GM12878 (cell line): ENCODE measurements around the gene DNAJC5. TPM values are rescaled to one million over a fixed set of nuclear protein-coding genes. Genes with fewer than 3 reads are reported as not detected.

Experiments
- ATAC-seq: fragments of 200-7000 bp; cut with Tn5 transposase; 3 replicates; pipeline ENCODE4 v1.9.1; 2020; ENCODE audit warnings: mild to moderate bottlenecking, moderate library complexity
- BruUV-seq: library from RNA; stranded (reverse); fragments of 400-500 nt; replicated peaks from 2 replicates; lab custom pipeline; 2021; lab: Mats Ljungman, UMichigan
- CTCF ChIA-PET: fragments of 300-600 bp; sonication (Branson Sonifier 250); formaldehyde crosslinking; extraction: SDS; loops from one replicate; lab custom pipeline; 2021; ENCODE audit warnings: inconsistent platforms; lab: Yijun Ruan, JAX
- POLR2A ChIA-PET: fragments of 350-600 bp; formaldehyde crosslinking; extraction: SDS; loops from one replicate; lab custom pipeline; 2021; ENCODE audit warnings: inconsistent platforms; lab: Charles Lee
- RAD21 ChIA-PET: fragments of 300-600 bp; sonication (Branson Sonifier 250); formaldehyde crosslinking; loops from one replicate; lab custom pipeline; 2023; ENCODE audit warnings: antibody characterized with exemption; ENCODE audit not compliant: unreplicated experiment; lab: Charles Lee
- SMC1A ChIA-PET: fragments of 300-600 bp; sonication (Branson Sonifier 250); formaldehyde crosslinking; loops from one replicate; lab custom pipeline; 2023; ENCODE audit not compliant: unreplicated experiment, uncharacterized antibody; lab: Charles Lee
- DNase-seq: peaks from one replicate; pipeline ENCODE4 v3.0.0-alpha.2; 2011; ENCODE audit warnings: low read depth, low spot score
- FAIRE-seq: peaks from 3 replicates; lab custom pipeline; 2011; peaks lifted over from hg19 to GRCh38; lab: Jason Lieb, UNC
- H2AFZ ChIP-seq: 2 replicates; pipeline ENCODE4 v1.6.0; 2011; ENCODE audit warnings: low read depth, low read length, control low read depth; ENCODE audit not compliant: control insufficient read depth
- H3K27ac ChIP-seq: 2 replicates; pipeline ENCODE4 v1.5.1; 2011; ENCODE audit warnings: control low read depth; ENCODE audit not compliant: control insufficient read depth, insufficient read depth
- H3K27me3 ChIP-seq, 2 experiments: replicated peaks in 1 of 2; 2 replicates each; pipeline versions ENCODE4 v1.6.0 to v1.6.1; 2011; ENCODE audit warnings: low read length in 1 of 2; ENCODE audit not compliant: control insufficient read depth in 2 of 2, insufficient read depth in 2 of 2
- H3K36me3 ChIP-seq, 2 experiments: 2 replicates each; pipeline ENCODE4 v1.5.1; 2011; ENCODE audit warnings: low read length in 1 of 2; ENCODE audit not compliant: control insufficient read depth in 2 of 2, insufficient read depth in 2 of 2
- H3K4me1 ChIP-seq: 2 replicates; pipeline ENCODE4 v1.6.1; 2011; ENCODE audit warnings: mild to moderate bottlenecking, low read length, moderate library complexity, mixed read lengths; ENCODE audit not compliant: control insufficient read depth, insufficient read depth
- H3K4me2 ChIP-seq: 2 replicates; pipeline ENCODE4 v1.6.0; 2011; ENCODE audit warnings: control low read depth; ENCODE audit not compliant: control insufficient read depth, insufficient read depth
- H3K4me3 ChIP-seq: fragments of 200-600 bp; sonication (generic); 2 replicates; pipeline ENCODE4 v1.5.1; 2016
- H3K79me2 ChIP-seq: 2 replicates; pipeline ENCODE4 v1.6.0; 2011; ENCODE audit warnings: low read length; ENCODE audit not compliant: control insufficient read depth, insufficient read depth
- H3K9ac ChIP-seq: 2 replicates; pipeline ENCODE4 v1.8.0; 2011; ENCODE audit warnings: low read length, control low read depth, mixed read lengths; ENCODE audit not compliant: control insufficient read depth, insufficient read depth
- H3K9me3 ChIP-seq: replicated peaks from 3 replicates; pipeline ENCODE4 v1.5.1; 2011; ENCODE audit warnings: mild to moderate bottlenecking, low read length; ENCODE audit not compliant: control insufficient read depth, insufficient read depth
- H4K20me1 ChIP-seq: 2 replicates; pipeline ENCODE4 v1.6.0; 2011; ENCODE audit not compliant: control insufficient read depth, insufficient read depth
- CBFB ChIP-seq: IDR thresholded peaks from 2 replicates; pipeline ENCODE4 v1.6.1; 2016; ENCODE audit warnings: antibody characterized with exemption, low read depth
- CBX5 ChIP-seq: sonication (generic); IDR thresholded peaks from 2 replicates; pipeline ENCODE4 v1.6.1; 2016; ENCODE audit warnings: low read depth, moderate library complexity, mild to moderate bottlenecking, inconsistent platforms
- E2F4 ChIP-seq: IDR thresholded peaks from 2 replicates; pipeline ENCODE4 v1.6.1; 2012; ENCODE audit warnings: low read depth, low read length, improper control_type of control experiment
- HDAC2 ChIP-seq: fragments of 200-600 bp; sonication (generic); IDR thresholded peaks from 2 replicates; pipeline ENCODE4 v1.6.1; 2017
- IKZF2 ChIP-seq, 2 experiments: fragments of 450-650 bp; IDR thresholded peaks; 2 replicates each; pipeline ENCODE4 v1.6.1; 2017; ENCODE audit warnings: mild to moderate bottlenecking in 2 of 2, moderate library complexity in 2 of 2
- KDM1A ChIP-seq: fragments of 200-600 bp; sonication (generic); IDR thresholded peaks from 2 replicates; pipeline ENCODE4 v1.6.1; 2016; ENCODE audit warnings: borderline replicate concordance
- MEF2A ChIP-seq: IDR thresholded peaks from 2 replicates; pipeline ENCODE4 v1.6.1; 2011; ENCODE audit warnings: low read depth, mild to moderate bottlenecking, low read length, moderate library complexity; ENCODE audit not compliant: insufficient read depth
- SMAD1 ChIP-seq: fragments of 450-650 bp; IDR thresholded peaks from 2 replicates; pipeline ENCODE4 v1.6.1; 2018; ENCODE audit warnings: mild to moderate bottlenecking, low read depth; ENCODE audit not compliant: partially characterized antibody
- TCF12 ChIP-seq: IDR thresholded peaks from 2 replicates; pipeline ENCODE4 v1.6.1; 2011; ENCODE audit warnings: low read depth, mild to moderate bottlenecking, low read length
- WRNIP1 ChIP-seq: IDR thresholded peaks from 2 replicates; pipeline ENCODE4 v1.6.1; 2011; ENCODE audit warnings: low read depth, low read length, improper control_type of control experiment, borderline replicate concordance
- ZNF24 ChIP-seq: fragments of 450-650 bp; IDR thresholded peaks from 2 replicates; pipeline ENCODE4 v1.6.1; 2017; ENCODE audit warnings: antibody characterized with exemption, mild to moderate bottlenecking
- WGBS: methylation state at CpG from one replicate; pipeline ENCODE4 v1.1.6; 2016; ENCODE audit warnings: low lambda C conversion rate; ENCODE audit not compliant: insufficient replicate concordance, insufficient coverage; ENCODE audit errors: missing lambda C conversion rate; 5-methylcytosine and 5-hydroxymethylcytosine counted together
- in situ Hi-C: fragments of 300-500 bp; cut with MboI; formaldehyde crosslinking; loops from 9 replicates; pipeline ENCODE4 v1.14.3; 2018; ENCODE audit warnings: mixed read lengths
- intact Hi-C: fragments of 100-400 bp; cut with micrococcal nuclease; formaldehyde crosslinking; loops from one replicate; pipeline ENCODE4 v1.14.2; 2022; ENCODE audit not compliant: unreplicated experiment
- polyA plus RNA-seq, 11 experiments: library from polyadenylated mRNA; depleted of rRNA in 4 of 11; unstranded in 6 of 11; stranded (reverse) in 5 of 11; fragments of >200 nt; fragmentation: Nextera tagmentation in 4 of 11; fragmentation: Illumina TruSeq in 1 of 11; extraction: Ambion mirVana in 4 of 11; extraction: Trizol in 1 of 11; gene quantifications; 1 replicate in 1 of 11; 2 replicates in 10 of 11; pipeline versions ENCODE4 v1.2.1 to v1.2.3, GENCODE V29; 2011 to 2016; ENCODE audit warnings: inconsistent platforms in 2 of 11, missing spikeins in 2 of 11, low read depth in 1 of 11
- total RNA-seq, 4 experiments: library from RNA; depleted of rRNA in 3 of 4; stranded (reverse); fragments of >200 nt in 3 of 4; fragmentation: Illumina TruSeq in 1 of 4; extraction: Trizol in 1 of 4; gene quantifications; 2 replicates each; pipeline versions ENCODE4 v1.2.1 to v1.2.3, GENCODE V29; 2013 to 2021

Gene DNAJC5
- total and polyA plus RNA-seq, 10 of the 15 experiments (the other 5 are each of a cell fraction or from before 2014, with no cell fraction given) = 0.69 to 36.8 (median 17.0) TPM

- Histone ChIP-seq H3K4me1 (peaks cover 51% of the 10 kb centered on the region), H4K20me1 (no peaks in the 10 kb centered on the region), H3K4me2 (no peak overlapping the region), H3K9me3 (no peaks in the 10 kb centered on the region), H2AFZ (no peak overlapping the region), H3K27ac (no peak overlapping the region), H3K79me2 (no peaks in the 10 kb centered on the region), H3K4me3 (no peak overlapping the region), H3K27me3 (no peaks in the 10 kb centered on the region), H3K36me3 (no peaks in the 10 kb centered on the region), H3K9ac (no peak overlapping the region)
- in situ Hi-C loops = loop anchor here (5.0 kb wide), 1 partner anchor 148 kb away; the partner anchor contains the start of genes ARFRP1 and ZGPAT
- 85% methylated on average over 30 of the region's 36 CpGs for WGBS
- no peak for DNase-seq
- no peak for ATAC-seq
- POLR2A ChIA-PET = interaction anchor here (0.7 to 1.0 kb wide), 2 partner anchors 302 to 401 kb away, joined by 3 to 4 read pairs; no protein-coding TSS in a partner anchor
- RAD21 ChIA-PET = interaction anchor here (0.9 kb wide), 1 partner anchor 147 kb away, joined by 3 read pairs; the partner anchor contains the start of genes ARFRP1 and ZGPAT
- SMC1A ChIA-PET = interaction anchor here (1.5 kb wide), 1 partner anchor 9 kb away, joined by 4 read pairs; no protein-coding TSS in a partner anchor
- no peak for FAIRE-seq
- CTCF ChIA-PET = no interaction called here
- TF ChIP-seq E2F4 (no peak), IKZF2 (IDR thresholded peaks at IDR 0.05) (no peak), ZNF24 (no peak), KDM1A (no peak), SMAD1 (no peak), MEF2A (no peak), HDAC2 (no peak), WRNIP1 (no peak), TCF12 (no peak), CBX5 (no peak), CBFB (no peak)
- intact Hi-C loops = no loop called here
- BruUV-seq = no TSS peak
These were observed 39.4 kb upstream of the DNAJC5 start for GRCh38 chr20:63855363-63856097.
